DOHH2 (cell line): ENCODE measurements around the gene RPL41.

Experiments
- H3F3A ChIP-seq: fragments of 200-600 bp; sonication (generic), shearing (Covaris generic); 2 replicates; pipeline ENCODE4 v1.6.0; 2016; ENCODE audit warnings: antibody characterized with exemption, mild to moderate bottlenecking; ENCODE audit not compliant: control insufficient read depth, insufficient read depth
- H3K27ac ChIP-seq: fragments of 200-600 bp; sonication (generic); 2 replicates; pipeline ENCODE4 v1.5.1; 2014; ENCODE audit warnings: low read depth, mild to moderate bottlenecking, low read length, moderate library complexity
- H3K27me3 ChIP-seq: fragments of 200-600 bp; sonication (generic); 2 replicates; pipeline ENCODE4 v1.6.1; 2014; ENCODE audit warnings: mild to moderate bottlenecking, low read length, mixed read lengths; ENCODE audit not compliant: control insufficient read depth
- H3K36me3 ChIP-seq: fragments of 200-600 bp; sonication (generic); 2 replicates; pipeline ENCODE4 v1.6.1; 2014; ENCODE audit warnings: mild to moderate bottlenecking, low read length, moderate library complexity, mixed read lengths; ENCODE audit not compliant: control insufficient read depth
- H3K4me1 ChIP-seq: fragments of 200-600 bp; sonication (generic); 2 replicates; pipeline ENCODE4 v1.6.1; 2014; ENCODE audit warnings: mild to moderate bottlenecking, low read length, mixed read lengths; ENCODE audit not compliant: control insufficient read depth
- H3K4me2 ChIP-seq: fragments of 200-600 bp; sonication (generic); 2 replicates; pipeline ENCODE4 v1.6.0; 2014; ENCODE audit warnings: mild to moderate bottlenecking, low read length, moderate library complexity
- H3K4me3 ChIP-seq: fragments of 200-600 bp; sonication (generic); 2 replicates; pipeline ENCODE4 v1.5.1; 2014; ENCODE audit warnings: mild to moderate bottlenecking, low read length, mixed read lengths
- H3K79me2 ChIP-seq: fragments of 200-600 bp; sonication (generic); 2 replicates; pipeline ENCODE4 v1.6.1; 2014; ENCODE audit warnings: mild to moderate bottlenecking, low read length, mixed read lengths; ENCODE audit not compliant: control insufficient read depth
- H3K9me2 ChIP-seq: fragments of 200-600 bp; sonication (generic); replicated peaks from 2 replicates; pipeline ENCODE4 v1.6.1; 2014; ENCODE audit warnings: mild to moderate bottlenecking, low read length, mixed read lengths; ENCODE audit not compliant: control insufficient read depth
- H3K9me3 ChIP-seq: fragments of 200-600 bp; sonication (generic); 2 replicates; pipeline ENCODE4 v1.6.1; 2014; ENCODE audit warnings: antibody characterized with exemption, low read length, mixed read lengths; ENCODE audit not compliant: control insufficient read depth, insufficient read depth
- H4K20me1 ChIP-seq: fragments of 200-600 bp; sonication (generic); 2 replicates; pipeline ENCODE4 v1.6.0; 2014; ENCODE audit warnings: low read depth, mild to moderate bottlenecking, antibody characterized with exemption, low read length, moderate library complexity; ENCODE audit not compliant: control insufficient read depth, insufficient read depth
- EZH2phosphoT487 ChIP-seq: fragments of 200-600 bp; sonication (generic); IDR thresholded peaks from 2 replicates; pipeline ENCODE4 v1.6.1; 2017; ENCODE audit warnings: borderline replicate concordance, mild to moderate bottlenecking, antibody characterized with exemption, low read length, moderate library complexity, mixed read lengths
- TF ChIP-seq, protein P1 (sequence below): fragments of 200-600 bp; sonication (generic); IDR thresholded peaks from one replicate; pipeline ENCODE4 v1.5.1; 2014; ENCODE audit warnings: antibody characterized with exemption, mild to moderate bottlenecking, low read depth, low read length; ENCODE audit not compliant: poor library complexity, severe bottlenecking

The RPL41 gene

DNA sequence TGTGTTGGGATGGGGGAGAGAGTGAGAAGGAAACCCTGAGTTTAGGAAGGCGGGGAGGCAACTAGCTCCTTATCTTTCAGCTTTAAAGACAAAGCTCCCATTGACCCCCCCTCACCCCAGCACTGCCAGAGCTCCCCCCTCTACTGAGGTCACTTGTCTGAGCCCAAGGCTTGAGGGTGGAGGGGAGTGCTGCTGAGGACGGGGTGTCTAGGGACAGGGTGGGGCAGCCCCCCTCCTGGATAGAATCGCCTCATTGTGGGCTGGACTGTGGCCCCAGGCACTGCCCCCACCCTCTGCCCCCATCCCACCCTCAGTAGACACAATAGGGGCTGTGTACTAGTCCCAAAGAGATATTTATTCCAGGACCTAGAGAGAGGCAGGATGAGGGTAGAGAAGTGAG is 33.5 kb upstream of the RPL41 start:
- H3K4me2 ChIP-seq, result no peak overlapping the region
- H3K9me3 ChIP-seq, result no peaks in the 10 kb centered on the region
- peaks cover 10% of the 10 kb centered on the region for H3K4me1 ChIP-seq

GRCh38 chr12:56084958-56085543 is 31.4 kb upstream of the RPL41 start:
- H3K9me3 ChIP-seq, result no peaks in the 10 kb centered on the region
- no peaks in the 10 kb centered on the region for H3K36me3 ChIP-seq
- H3K4me1 ChIP-seq, result peaks cover 3% of the 10 kb centered on the region
- H3F3A ChIP-seq, result no peaks in the 10 kb centered on the region
- no peaks in the 10 kb centered on the region for H3K9me2 ChIP-seq
- no peak for TF ChIP-seq EZH2phosphoT487
- TF ChIP-seq, protein P1, sequence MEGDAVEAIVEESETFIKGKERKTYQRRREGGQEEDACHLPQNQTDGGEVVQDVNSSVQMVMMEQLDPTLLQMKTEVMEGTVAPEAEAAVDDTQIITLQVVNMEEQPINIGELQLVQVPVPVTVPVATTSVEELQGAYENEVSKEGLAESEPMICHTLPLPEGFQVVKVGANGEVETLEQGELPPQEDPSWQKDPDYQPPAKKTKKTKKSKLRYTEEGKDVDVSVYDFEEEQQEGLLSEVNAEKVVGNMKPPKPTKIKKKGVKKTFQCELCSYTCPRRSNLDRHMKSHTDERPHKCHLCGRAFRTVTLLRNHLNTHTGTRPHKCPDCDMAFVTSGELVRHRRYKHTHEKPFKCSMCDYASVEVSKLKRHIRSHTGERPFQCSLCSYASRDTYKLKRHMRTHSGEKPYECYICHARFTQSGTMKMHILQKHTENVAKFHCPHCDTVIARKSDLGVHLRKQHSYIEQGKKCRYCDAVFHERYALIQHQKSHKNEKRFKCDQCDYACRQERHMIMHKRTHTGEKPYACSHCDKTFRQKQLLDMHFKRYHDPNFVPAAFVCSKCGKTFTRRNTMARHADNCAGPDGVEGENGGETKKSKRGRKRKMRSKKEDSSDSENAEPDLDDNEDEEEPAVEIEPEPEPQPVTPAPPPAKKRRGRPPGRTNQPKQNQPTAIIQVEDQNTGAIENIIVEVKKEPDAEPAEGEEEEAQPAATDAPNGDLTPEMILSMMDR, result peak; percentile 78
- H3K27ac ChIP-seq, result no peak overlapping the region
- no peaks in the 10 kb centered on the region for H4K20me1 ChIP-seq
- no peaks in the 10 kb centered on the region for H3K79me2 ChIP-seq
- no peak overlapping the region for H3K4me3 ChIP-seq
- H3K4me2 ChIP-seq, result no peak overlapping the region
- H3K27me3 ChIP-seq, result peaks cover 33% of the 10 kb centered on the region

More for the DNA sequence above, 33.5 kb upstream of the RPL41 start:
- TF ChIP-seq, protein P1, result no peak
- no peak for TF ChIP-seq EZH2phosphoT487
- no peaks in the 10 kb centered on the region for H3K9me2 ChIP-seq
- no peak overlapping the region for H3K4me3 ChIP-seq
- H4K20me1 ChIP-seq, result no peaks in the 10 kb centered on the region
- H3F3A ChIP-seq, result no peaks in the 10 kb centered on the region
- H3K36me3 ChIP-seq, result no peaks in the 10 kb centered on the region
- H3K79me2 ChIP-seq, result no peaks in the 10 kb centered on the region
- H3K27ac ChIP-seq, result no peak overlapping the region
- peaks cover 37% of the 10 kb centered on the region for H3K27me3 ChIP-seq

GRCh38 chr12:56086096-56086495 is 30.3 kb upstream of the RPL41 start:
- no peak for TF ChIP-seq EZH2phosphoT487
- TF ChIP-seq, protein P1, result no peak
- peaks cover 28% of the 10 kb centered on the region for H3K27me3 ChIP-seq
- no peaks in the 10 kb centered on the region for H3K36me3 ChIP-seq

More at GRCh38 chr12:56086096-56086495, 30.3 kb upstream of the RPL41 start:
- Histone ChIP-seq H3K4me3 (no peak overlapping the region), H3F3A (0 out of 2 replicates have a peak, but pooled peaks cover 2% of the 10 kb centered on the region), H3K4me1 (no peaks in the 10 kb centered on the region), H3K9me3 (no peaks in the 10 kb centered on the region), H3K4me2 (no peak overlapping the region), H3K9me2 (no peaks in the 10 kb centered on the region), H3K79me2 (no peaks in the 10 kb centered on the region), H4K20me1 (no peaks in the 10 kb centered on the region), H3K27ac (no peak overlapping the region)
